Measurements from ENCODE around the gene RGL2.
"Not testable (repeated sequence)": the region's sequence is repeated elsewhere in the genome, so short reads cannot be mapped to it uniquely, and the experiment has no call there.

The RGL2 gene

GRCh38 chr6:33286946-33287914, 11.5 kb downstream of the RGL2 start:
- H4K20me1 ChIP-seq (ENCODE audit: insufficient read depth, low read length, poor library complexity, severe bottlenecking), result no peaks in the 10 kb centered on the region
- H3K79me2 ChIP-seq (ENCODE audit: insufficient read depth, low read length), result peaks cover 42% of the 10 kb centered on the region
- H3K9me2 ChIP-seq (replicated peaks; ENCODE audit: low read depth, low read length), result no peaks in the 10 kb centered on the region
- H3K4me3 ChIP-seq (ENCODE audit: low read length, poor library complexity, severe bottlenecking), result peak overlapping the region; percentile 81
- TF ChIP-seq CTCF (conservative IDR thresholded peaks at IDR 0.05; ENCODE audit: low read length) (no peak), EZH2phosphoT487 (IDR thresholded peaks at IDR 0.05; ENCODE audit: borderline replicate concordance) (no peak)
- H3K9me3 ChIP-seq (ENCODE audit: insufficient read depth, low read depth, low read length), result no peaks in the 10 kb centered on the region
- H3F3A ChIP-seq (ENCODE audit: low read depth), result no peaks in the 10 kb centered on the region
- H2AFZ ChIP-seq (ENCODE audit: low read length), result no peak overlapping the region
- H3K27me3 ChIP-seq (ENCODE audit: insufficient read depth, low read length, poor library complexity, severe bottlenecking), result no peaks in the 10 kb centered on the region
- peaks cover 17% of the 10 kb centered on the region; the same call in 1 of the 2 replicates for H3K36me3 ChIP-seq (ENCODE audit: insufficient read depth, low read length)
- peaks cover 17% of the 10 kb centered on the region for H3K4me1 ChIP-seq (ENCODE audit: insufficient read depth, low read length, poor library complexity, severe bottlenecking)
- H3K4me2 ChIP-seq (ENCODE audit: low read depth, low read length, poor library complexity, severe bottlenecking), result peak overlapping the region; percentile 100
- H3K9ac ChIP-seq (ENCODE audit: low read depth, low read length, poor library complexity, severe bottlenecking), result peak overlapping the region; percentile 80

GRCh38 chr6:33285214-33285613, 13.5 kb downstream of the RGL2 start:
- H3K4me2 ChIP-seq (ENCODE audit: low read depth, low read length, poor library complexity, severe bottlenecking); H2AFZ ChIP-seq (ENCODE audit: low read length); H3K9me3 ChIP-seq (ENCODE audit: insufficient read depth, low read depth, low read length); H3F3A ChIP-seq (ENCODE audit: low read depth); H4K20me1 ChIP-seq (ENCODE audit: insufficient read depth, low read length, poor library complexity, severe bottlenecking); H3K27me3 ChIP-seq (ENCODE audit: insufficient read depth, low read length, poor library complexity, severe bottlenecking); H3K9ac ChIP-seq (ENCODE audit: low read depth, low read length, poor library complexity, severe bottlenecking); H3K9me2 ChIP-seq (replicated peaks; ENCODE audit: low read depth, low read length); H3K4me3 ChIP-seq (ENCODE audit: low read length, poor library complexity, severe bottlenecking); H3K36me3 ChIP-seq (ENCODE audit: insufficient read depth, low read length): not testable (repeated sequence)
- peaks cover 14% of the 10 kb centered on the region for H3K4me1 ChIP-seq (ENCODE audit: insufficient read depth, low read length, poor library complexity, severe bottlenecking)
- H3K79me2 ChIP-seq (ENCODE audit: insufficient read depth, low read length), result peaks cover 32% of the 10 kb centered on the region

- Histone ChIP-seq H3K9ac (ENCODE audit: low read depth, low read length, poor library complexity, severe bottlenecking) (no peak overlapping the region), H2AFZ (ENCODE audit: low read length) (no peak overlapping the region), H4K20me1 (ENCODE audit: insufficient read depth, low read length, poor library complexity, severe bottlenecking) (peaks cover 12% of the 10 kb centered on the region), H3K27me3 (ENCODE audit: insufficient read depth, low read length, poor library complexity, severe bottlenecking) (no peaks in the 10 kb centered on the region), H3K36me3 (ENCODE audit: insufficient read depth, low read length) (peaks cover 23% of the 10 kb centered on the region; the same call in 1 of the 2 replicates), H3K9me2 (replicated peaks; ENCODE audit: low read depth, low read length) (no peaks in the 10 kb centered on the region), H3K4me3 (ENCODE audit: low read length, poor library complexity, severe bottlenecking) (no peak overlapping the region), H3K4me1 (ENCODE audit: insufficient read depth, low read length, poor library complexity, severe bottlenecking) (peaks cover 4% of the 10 kb centered on the region), H3K79me2 (ENCODE audit: insufficient read depth, low read length) (peaks cover 12% of the 10 kb centered on the region), H3K4me2 (ENCODE audit: low read depth, low read length, poor library complexity, severe bottlenecking) (no peak overlapping the region), H3K9me3 (ENCODE audit: insufficient read depth, low read depth, low read length) (no peaks in the 10 kb centered on the region), H3F3A (ENCODE audit: low read depth) (peaks cover 10% of the 10 kb centered on the region; the same call in 1 of the 2 replicates)
- TF ChIP-seq CTCF (conservative IDR thresholded peaks at IDR 0.05; ENCODE audit: low read length) (no peak), EZH2phosphoT487 (IDR thresholded peaks at IDR 0.05; ENCODE audit: borderline replicate concordance) (no peak)
Observed at GRCh38 chr6:33280539-33280938, 18.2 kb downstream of the RGL2 start.

Measured in Loucy (cell line).